NAMALWA (cell line): Measurements from ENCODE around the gene KPNA6.

ENCODE experiments used
- DNase-seq: peaks from one replicate; pipeline ENCODE4 v3.0.0-alpha.2; 2015; ENCODE audit warnings: low spot score

Gene KPNA6

DNA sequence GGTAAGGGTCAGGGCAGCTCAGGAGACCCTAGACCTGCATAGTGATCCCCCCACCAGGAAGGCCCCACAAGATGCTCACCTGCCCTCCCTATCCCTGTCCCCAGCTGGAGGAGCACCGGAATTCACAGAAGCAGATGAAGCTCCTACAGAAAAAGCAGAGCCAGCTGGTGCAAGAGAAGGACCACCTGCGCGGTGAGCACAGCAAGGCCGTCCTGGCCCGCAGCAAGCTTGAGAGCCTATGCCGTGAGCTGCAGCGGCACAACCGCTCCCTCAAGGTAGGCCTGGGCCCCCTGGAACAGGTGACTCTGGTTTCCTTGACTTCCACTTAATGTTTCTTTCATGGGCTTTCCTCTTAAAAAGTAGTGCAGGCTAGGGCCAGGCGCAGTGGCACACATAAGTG, 80.0 kb downstream of the KPNA6 start:
- DNase-seq: no peak

DNA sequence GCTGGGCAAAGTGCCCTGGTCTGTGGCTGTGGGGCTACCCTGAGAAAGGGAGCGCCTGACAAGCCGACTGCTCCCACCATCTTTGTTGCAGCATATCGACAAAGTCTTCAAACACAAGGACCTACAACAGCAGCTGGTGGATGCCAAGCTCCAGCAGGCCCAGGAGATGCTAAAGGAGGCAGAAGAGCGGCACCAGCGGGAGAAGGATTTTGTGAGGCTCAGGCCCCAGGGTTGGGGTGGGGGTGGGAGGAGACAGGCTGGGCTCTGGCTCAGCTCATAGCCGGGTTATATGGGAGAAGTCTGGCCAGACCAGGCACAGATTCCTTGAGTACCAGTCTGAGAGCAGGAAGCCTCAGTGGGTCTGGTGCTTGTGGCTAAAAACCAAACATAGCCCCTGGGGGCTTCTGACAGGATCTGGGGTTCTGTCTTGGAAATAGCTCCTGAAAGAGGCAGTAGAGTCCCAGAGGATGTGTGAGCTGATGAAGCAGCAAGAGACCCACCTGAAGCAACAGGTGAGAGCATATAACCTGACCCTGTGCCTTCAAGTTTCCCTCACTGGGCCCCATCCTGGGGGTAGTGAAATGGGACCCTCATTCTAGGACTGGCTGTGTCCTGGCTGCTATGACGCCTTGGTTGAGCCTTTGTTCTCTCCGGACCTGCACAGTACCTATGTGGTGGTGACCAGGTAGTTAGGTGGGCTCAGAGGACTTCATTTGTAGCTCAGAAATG, 84.5 kb downstream of the KPNA6 start:
- no peak for DNase-seq

DNA sequence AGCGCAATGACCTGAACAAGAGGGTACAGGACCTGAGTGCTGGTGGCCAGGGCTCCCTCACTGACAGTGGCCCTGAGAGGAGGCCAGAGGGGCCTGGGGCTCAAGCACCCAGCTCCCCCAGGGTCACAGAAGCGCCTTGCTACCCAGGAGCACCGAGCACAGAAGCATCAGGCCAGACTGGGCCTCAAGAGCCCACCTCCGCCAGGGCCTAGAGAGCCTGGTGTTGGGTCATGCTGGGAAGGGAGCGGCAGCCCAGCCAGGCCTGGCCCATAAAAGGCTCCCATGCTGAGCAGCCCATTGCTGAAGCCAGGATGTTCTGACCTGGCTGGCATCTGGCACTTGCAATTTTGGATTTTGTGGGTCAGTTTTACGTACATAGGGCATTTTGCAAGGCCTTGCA, 87.1 kb downstream of the KPNA6 start:
- DNase-seq: no peak

DNA sequence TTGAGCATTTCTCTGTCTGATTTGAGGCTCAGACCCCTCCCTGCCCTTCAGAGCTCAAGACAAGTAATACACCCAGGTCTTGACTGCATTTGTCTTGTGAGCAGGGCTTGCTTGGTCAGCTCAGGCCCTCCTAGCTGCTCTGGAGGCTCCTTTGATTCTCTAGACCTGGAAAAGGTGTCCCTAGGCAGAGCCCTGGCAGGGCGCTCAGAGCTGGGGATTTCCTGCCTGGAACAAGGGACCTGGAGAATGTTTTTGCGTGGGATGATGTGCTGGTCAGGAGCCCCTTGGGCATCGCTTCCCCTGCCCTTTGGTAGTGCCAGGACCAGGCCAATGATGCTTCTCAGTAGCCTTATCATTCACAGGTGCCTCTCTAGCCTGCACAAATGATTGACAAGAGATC, 87.7 kb downstream of the KPNA6 start:
- no peak for DNase-seq

DNA sequence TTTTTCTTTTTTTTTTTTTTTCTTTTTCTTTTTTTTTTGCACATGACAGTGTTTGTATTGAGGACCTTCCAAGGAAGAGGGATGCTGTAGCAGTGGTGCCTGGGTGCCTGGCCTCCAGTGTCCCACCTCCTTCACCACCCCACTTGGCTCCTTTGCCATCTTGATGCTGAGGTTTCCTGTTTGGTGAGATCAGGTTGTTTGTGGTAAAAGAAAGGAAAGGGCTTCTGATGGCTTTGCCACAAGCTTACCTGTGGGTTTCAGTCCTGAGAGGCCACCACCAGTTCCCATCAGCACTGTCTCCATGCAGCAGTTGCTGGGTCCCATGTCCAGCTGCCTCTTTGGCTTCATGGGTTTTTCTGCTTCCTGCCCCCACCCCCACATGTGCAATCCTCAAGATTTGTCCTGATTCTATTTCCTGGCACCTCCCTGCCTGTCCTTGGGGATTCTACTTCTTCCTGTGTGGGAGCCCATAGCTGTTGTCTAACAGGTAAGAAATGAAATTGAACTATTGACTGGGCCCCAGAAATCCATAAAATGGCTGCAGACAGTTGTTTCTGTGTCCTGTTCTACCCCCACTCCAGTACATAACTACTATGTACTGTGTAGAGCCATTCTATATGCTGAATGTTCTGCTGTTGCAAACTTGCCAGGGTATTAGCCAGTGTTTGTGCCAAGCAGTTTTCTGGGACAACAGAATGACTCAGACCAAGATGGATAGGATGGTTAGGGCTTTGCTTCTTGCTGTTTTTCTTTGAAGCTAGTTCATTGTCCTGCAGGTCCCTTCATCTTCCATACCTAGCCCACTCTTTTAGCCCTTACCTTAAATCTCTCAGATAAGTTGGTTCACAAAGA, 88.3 kb downstream of the KPNA6 start:
- DNase-seq: no peak

DNA sequence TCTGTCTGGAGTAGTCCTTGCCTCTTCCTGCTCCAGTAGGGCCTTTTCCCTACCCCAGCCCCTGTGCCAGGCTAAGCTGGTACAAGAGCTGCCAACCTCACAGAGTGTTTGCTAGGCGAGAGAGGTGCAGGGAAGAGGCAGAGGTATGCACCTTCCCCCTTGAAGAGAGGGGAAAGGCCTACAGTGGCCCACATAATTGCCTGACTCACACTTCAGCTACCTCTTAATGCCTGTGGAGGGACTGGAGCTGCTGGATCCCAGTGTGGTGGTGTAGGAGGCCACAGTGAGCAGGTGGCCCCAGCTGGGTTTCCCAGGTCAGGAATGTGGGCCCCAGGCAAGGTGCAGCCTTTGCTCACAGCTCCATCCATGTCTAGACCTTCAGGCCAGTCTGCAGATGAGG, 89.2 kb downstream of the KPNA6 start:
- DNase-seq: no peak

- no peak for DNase-seq
These were observed 90.0 kb downstream of the KPNA6 start for GRCh38 chr1:32197837-32198236.

DNA sequence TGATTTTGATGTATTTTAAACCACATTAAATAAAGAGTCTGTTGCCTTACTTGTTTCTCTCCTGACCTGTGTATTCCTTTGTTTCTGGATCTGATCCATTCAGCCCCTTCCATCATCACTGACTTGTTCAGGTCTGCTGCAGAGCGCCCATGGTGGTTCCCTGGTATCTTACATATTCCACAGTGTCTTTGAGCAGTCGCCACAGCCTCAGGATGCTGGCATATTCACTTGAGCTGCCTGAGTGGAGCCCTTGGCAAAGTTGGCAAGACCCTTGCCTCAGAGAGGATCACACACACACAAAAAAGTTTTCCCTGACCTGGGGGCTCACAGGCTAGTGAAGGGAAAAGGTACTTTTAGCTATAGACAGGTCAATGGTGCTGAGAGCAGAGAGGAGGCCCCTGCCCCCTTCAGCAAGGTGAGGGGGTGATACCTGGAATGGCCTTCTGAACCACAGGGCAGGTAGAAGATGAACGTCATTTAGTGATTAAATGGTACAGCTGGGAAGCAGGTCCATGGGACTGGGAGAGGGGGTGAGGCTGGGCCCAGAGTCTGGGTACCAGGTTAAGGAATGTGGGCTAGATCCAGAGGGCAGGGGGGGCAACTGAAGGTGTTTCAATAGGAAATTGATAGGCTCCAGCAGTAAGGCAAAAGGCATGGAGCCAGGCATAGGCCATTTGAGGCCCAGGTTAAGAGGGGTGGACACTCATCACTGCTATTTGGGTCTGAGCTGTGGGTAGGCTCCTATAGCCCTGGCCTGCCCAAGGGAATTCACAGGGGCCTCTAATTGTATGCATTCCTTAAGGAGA, 90.6 kb downstream of the KPNA6 start:
- DNase-seq: no peak

GRCh38 chr1:32199043-32199716, 91.3 kb downstream of the KPNA6 start:
- no peak for DNase-seq

- no peak for DNase-seq
These were observed 91.8 kb downstream of the KPNA6 start for GRCh38 chr1:32199717-32200072.

- peak; percentile 78 for DNase-seq
These were observed 92.6 kb downstream of the KPNA6 start, which contains the start of gene CCDC28B for GRCh38 chr1:32200226-32201010. TSS of gene CCDC28B (plus strand) at chr1:32200595. CDS start at chr1:32201936, 1,341 bp downstream.

DNA sequence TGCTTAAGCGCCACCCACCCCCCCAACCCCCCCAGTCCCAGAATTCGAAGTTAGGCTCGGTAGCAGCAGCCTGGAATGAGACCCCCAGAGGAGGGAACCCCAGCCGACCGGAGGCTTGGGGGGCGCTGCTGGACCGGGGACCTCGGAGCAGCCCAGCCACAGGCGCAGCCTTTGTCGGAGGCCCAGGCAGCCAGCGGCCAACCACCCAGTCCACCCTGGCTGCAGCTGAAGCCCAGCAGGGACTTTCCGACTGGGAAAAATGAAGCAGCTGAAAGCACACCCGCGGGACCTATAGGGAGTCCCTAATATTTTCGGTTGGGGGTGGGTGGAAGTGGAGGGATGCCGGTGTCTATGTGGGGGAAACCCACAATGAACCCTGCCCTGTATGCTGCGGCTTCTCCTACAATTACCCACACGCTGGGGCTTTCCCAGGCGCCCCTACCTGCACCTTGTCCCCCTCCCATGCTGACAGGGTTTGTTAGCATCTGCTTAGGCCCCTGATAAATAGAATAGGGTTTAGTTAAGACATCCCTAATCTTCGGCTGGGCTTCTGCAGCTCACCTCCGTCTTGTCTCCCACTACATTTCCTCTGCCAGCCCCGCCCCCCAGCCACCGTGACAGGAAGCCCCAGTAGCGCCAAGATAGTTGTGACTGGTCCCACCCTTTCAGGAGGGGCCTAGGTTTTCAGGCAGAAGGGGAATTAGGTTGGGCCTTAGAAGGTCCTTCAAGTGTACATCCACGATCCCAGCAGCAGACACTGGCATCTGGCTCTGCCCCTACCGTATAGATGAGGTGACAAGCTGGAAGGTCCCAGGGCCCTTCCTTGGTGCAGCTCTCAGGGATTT, 93.4 kb downstream of the KPNA6 start:
- DNase-seq: peak; percentile 62

- DNase-seq: no peak
These were observed 97.1 kb downstream of the KPNA6 start for GRCh38 chr1:32204943-32205361.

- peak; percentile 87 for DNase-seq
These were observed 97.8 kb downstream of the KPNA6 start, which contains the start of gene IQCC for GRCh38 chr1:32205401-32206370. TSS of gene IQCC (plus strand) at chr1:32205671. CDS start at chr1:32205682, 11 bp downstream.

DNA sequence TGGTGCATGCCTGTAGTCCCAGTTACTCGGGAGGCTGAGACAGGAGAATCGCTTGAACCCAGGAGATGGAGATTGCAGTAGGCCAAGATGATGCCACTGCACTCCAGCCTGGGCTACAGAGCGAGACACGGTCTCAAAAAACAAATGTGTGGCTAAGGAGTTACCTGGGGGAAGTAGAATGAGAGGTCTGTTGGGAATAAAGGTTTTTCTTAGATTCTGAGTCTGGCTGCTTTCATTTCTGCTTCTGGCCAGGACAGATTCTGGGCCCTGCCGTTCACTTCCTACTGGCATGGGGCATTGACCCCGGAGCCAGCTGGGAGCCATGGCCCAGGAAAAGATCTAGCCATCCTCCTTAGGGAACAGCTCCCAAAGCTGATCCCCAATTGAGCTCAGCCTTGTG, 100.6 kb downstream of the KPNA6 start:
- no peak for DNase-seq

DNA sequence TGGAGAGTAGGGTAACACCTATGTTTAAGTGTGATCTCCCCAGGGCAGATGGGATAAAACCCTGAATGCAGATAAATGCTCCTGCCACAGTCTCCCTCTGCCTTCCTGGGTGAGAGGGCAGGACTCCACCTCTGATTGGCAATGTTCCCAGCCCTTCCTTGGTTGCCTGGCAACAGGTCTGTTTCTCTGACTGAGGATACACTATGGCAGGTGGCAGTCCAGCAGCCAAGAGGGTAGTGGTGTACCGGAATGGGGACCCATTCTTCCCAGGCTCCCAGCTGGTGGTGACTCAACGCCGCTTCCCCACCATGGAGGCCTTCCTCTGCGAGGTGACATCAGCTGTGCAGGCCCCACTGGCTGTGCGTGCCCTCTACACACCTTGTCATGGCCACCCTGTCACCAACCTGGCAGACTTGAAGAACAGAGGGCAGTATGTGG, 101.1 kb downstream of the KPNA6 start, which contains the start of gene DCDC2B:
Gene DCDC2B (plus strand): TSS at position 199 of the 438 bp plus-strand sequence. CDS start 5 bp downstream, at position 204.
- DNase-seq: no peak

- peak; percentile 76 for DNase-seq
These were observed 108.0 kb downstream of the KPNA6 start for GRCh38 chr1:32215629-32216480.

DNA sequence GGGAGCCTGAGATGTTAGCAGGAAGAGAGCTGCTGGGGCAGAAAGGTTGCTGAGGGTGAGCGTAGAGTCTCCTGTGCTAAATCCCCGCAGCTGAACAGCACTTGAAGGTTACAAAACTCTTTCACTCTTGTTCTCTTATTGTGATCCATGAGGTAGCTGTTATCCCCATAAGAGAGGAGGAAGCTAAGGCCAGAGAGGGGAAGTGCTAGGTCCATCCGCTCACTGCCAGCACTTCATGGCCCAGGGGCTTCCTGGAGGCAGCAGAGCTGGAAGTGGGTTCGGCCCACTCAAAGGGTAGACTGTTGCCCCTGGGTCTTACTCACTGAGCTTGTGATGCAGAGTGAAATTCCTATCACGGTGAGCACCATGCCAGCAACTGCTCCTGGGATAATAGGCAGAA, 108.7 kb downstream of the KPNA6 start:
- no peak for DNase-seq
